LoVo (cell line): ENCODE results near the gene ZIC5.
A peak's percentile ranks its signal among the peaks of the same experiment; 100 is the strongest.
"Not testable (repeated sequence)": the region's sequence is repeated elsewhere in the genome, so short reads cannot be mapped to it uniquely, and the experiment has no call there.

Source experiments
- DNase-seq: peaks from one replicate; pipeline ENCODE4 v3.0.0-alpha.2; 2016; ENCODE audit warnings: low spot score

The ZIC5 gene

GRCh38 chr13:99959540-99960230 is 11.9 kb downstream of the ZIC5 start:
- DNase-seq, result no peak

- DNase-seq, result no peak
Observed at GRCh38 chr13:99959127-99959539, 12.4 kb downstream of the ZIC5 start.

DNA sequence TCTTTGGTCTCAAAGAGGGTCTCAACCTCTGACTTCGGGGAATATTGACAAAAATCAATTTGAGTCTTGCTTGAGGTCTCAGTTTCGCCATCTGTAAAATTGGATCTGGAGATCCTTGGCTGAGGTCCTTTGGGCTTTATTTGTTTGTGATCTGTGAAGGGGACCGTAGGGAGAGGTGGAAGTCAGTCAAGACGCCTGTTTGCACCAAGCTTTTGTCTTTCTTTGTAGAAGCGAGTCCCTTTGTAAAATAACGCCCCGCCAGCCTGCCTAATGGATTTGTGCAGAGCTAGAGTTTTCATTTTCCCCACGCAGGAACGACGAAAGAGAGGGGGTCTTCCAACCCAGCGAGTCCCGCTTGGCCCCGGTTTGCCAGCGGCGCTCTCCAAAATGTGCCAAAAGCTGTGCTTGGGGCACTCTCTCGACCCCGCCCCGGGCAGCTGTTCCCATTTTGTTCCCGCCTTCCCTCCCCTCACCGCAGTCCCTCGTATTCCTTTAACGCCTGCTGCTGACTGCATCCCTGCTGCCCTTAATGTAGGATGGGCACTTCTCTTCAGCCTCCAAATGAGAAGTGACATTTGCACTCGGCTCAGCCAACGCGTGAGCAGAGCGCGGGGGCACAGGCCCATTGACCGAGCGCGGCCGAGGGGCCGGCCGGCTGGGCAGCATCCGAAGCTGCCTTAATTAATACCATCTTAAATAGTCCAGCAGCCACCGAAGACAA is 13.0 kb downstream of the ZIC5 start:
- no peak for DNase-seq

DNA sequence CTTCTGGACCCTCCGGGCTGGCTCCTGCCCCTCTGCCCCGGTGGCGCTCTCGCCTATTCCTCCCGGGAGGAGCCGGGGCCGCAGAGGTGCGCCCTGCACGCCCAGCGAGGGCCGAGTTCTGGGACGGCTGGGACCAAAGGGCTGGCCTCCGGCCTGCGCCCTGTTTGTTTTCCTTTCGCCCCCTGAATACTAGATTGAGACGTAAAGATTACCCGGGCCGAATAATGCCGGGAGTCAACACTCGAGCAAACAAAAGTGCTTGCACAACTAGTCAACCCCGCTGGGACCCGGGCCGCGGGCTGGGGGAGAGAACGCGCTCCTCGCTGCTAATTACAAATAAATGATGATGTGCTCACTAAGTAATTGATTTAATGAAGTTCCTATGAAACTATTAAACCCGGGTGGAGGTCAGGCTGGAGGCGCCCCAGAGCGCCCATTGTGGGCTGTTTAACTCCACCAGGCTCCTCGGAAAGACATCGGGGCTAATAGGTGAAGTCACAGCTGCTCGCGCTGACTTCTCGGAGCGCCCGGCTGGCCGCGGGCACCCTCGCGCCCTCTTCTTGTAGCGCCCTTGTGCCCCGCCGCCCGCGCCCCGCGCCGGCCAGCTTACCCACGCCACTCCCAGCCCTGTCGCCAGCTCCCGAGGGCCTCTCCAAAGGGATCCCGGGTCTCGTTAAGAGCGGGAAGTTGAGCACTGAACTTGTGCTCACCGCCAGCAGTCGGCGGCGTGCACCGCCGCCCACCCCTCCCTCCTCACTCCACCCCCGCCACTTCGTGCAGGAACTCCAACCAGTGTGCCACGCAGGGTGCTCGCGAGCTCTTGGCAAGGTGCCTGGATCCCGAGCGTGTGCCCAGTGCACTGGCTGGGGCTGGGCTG is 14.9 kb downstream of the ZIC5 start:
- no peak for DNase-seq

- DNase-seq, result no peak
Observed at GRCh38 chr13:99955747-99956472, 15.7 kb downstream of the ZIC5 start.

- no peak for DNase-seq
Observed at GRCh38 chr13:99955107-99955746, 16.3 kb downstream of the ZIC5 start.

GRCh38 chr13:99953138-99953755 is 18.3 kb downstream of the ZIC5 start:
- DNase-seq, result no peak

- DNase-seq, result not testable (repeated sequence)
Observed at GRCh38 chr13:99951666-99952065, 19.9 kb downstream of the ZIC5 start.

- DNase-seq, result no peak
Observed at GRCh38 chr13:99949679-99950413, 21.7 kb downstream of the ZIC5 start.

DNA sequence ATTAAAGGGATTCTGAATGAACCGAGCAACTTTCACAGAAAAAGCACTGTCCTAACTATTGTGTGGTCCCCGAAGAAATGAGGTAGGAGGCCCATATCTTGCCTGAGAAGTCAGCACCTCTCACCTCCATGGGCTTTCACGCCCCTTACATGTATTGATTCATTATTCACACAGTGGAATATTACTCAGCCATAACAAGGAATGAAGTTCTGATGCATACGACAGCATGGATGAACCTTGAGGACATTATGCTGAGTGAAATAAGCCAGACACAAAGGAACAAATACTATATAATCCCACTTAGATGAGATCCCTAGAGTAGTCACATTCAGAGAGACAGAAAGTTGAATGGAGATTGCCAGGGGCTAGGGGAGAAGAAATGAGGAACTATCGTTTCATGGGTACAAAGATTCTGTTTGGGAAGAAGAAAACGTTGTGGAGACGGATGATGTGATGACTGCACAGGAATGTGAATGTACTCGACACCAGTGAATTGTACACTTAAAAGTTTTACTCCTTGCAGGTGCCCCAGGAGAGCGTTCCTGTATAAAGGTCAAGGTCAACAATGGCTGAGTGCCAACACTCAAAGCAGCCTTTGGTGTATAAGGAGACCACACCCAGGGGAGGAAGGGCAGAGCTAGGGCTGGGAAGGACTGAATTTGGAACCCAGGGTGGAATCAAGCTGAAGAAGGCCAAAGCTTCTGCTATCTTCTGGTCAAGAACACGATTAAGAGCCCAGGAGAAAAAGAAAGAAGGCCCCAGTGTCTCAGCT is 22.5 kb downstream of the ZIC5 start:
- peak; percentile 48 for DNase-seq

DNA sequence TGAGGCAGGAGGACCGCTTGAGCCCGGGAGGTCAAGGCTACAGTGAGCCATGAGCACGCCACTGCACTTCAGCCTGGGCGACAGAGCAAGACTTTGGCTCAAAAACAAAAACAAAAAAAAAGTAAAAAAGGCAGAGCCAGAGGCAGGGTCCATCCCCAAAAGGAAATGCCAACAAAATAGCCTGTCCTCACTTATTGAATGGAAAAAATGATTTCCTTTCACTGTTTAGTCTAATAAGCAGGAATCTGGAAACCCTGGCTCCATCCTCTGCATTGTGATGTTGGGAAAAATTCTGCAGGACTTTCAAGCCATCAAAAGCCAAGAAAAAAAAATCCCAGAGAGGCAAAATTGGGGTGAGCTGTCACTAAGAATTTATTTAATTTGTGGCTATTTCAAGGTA is 23.2 kb downstream of the ZIC5 start:
- DNase-seq, result no peak

DNA sequence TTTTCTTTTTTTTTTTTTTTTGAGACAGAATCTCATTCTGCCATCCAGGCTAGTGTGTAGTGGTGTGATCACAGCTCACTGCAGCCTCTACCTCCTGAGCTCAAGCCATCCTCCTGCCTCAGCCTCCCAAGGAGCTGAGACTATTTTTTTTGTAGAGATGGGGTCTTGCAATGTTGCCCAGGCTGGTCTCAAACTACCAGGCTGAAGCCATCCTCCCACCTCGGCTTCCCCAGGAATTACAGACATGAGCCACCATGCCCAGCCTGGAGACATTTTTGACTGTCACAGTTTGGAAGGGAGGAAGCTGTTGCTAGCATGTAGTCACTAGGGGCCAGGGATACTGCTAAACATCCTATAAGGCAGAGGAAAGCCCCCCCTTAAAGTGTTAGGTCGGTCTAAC is 23.9 kb downstream of the ZIC5 start:
- DNase-seq, result no peak

DNA sequence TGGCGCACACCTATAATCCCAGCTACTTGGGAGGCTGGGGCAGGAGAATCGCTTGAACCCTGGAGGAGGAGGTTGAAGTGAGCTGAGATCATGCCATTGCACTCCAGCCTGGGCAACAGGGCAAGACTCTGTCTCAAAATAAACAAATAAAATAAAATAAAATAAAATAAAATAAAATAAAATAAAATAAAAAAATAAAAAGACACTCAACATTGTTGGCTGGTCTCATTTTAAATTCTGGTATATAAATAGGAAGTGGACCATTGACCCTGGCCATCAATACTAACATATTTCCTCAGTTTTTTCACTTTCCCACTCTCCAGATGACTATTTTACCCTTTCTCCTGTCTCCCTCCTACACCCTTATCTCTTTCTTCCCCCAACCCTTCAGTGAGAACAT is 26.1 kb downstream of the ZIC5 start:
- DNase-seq, result not testable (repeated sequence)

DNA sequence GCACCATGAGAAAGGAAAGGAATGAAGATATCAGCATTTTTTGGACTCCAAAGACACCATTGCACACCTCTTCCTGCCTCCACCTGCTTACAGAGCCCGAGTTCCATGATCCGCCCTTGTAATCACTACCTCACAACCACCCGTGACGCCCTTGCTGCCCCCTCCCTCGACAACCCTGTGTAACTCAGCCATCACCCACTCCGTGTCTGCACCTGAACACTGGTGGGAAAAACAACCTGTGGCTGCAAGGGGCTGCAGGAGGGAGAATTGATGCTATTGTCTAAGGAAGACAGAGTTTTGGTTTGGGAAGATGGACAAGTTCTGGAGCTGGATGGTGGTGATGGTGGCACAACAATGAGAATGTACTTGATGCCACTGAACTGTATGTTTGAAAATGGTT is 27.0 kb downstream of the ZIC5 start:
- DNase-seq, result no peak

DNA sequence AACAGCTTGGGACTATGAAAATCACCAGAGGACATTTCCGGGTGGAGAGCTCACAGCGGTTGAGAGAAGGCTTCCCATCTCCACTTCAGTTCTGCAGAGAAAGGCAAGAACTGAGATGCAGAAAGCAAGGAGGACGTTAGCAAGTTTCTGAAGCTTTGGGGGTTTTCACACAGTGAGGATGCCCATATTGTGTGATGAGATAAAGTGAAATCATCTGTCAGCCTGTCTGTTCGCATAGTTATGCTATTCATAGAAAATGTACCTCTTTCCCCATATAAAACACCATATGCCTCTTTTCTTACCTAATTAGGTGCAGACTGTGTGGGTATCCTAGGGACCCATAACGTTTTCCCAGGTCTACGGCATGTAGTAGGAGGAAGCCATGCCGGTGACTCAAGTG is 27.5 kb downstream of the ZIC5 start:
- no peak for DNase-seq

GRCh38 chr13:99941911-99942310 is 29.7 kb downstream of the ZIC5 start:
- no peak for DNase-seq

- DNase-seq, result no peak
Observed at GRCh38 chr13:99941086-99941485, 30.5 kb downstream of the ZIC5 start.

GRCh38 chr13:99938635-99939034 is 32.9 kb downstream of the ZIC5 start:
- DNase-seq, result no peak

DNA sequence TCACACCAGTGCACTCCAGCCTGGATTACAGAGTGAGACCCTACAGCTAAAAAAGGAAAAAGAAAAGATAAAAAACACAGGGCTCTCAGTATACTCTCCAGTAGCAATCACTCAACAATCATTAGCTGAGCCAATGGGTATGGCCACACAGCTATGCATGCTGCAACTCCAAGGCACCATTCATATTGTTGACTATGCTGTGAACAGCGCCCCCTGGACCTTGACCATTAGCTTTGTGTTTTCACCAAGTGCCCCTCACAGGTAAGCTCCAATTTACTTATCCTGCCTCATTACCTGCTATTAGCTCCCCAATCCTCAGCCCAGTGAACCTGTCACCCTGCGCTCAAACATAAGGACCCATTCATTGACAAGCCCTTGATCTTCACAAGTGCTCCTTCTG is 35.8 kb downstream of the ZIC5 start:
- no peak for DNase-seq

GRCh38 chr13:99932912-99933311 is 38.7 kb downstream of the ZIC5 start:
- no peak for DNase-seq
